Smooth muscle cell (in vitro differentiated cells): ENCODE results near the gene RPN1. TPM values are rescaled to one million over a fixed set of nuclear protein-coding genes. Genes with fewer than 3 reads are reported as not detected.
A peak's percentile ranks its signal among the peaks of the same experiment; 100 is the strongest.

ENCODE experiments used
- DNase-seq: peaks from one replicate; lab custom pipeline; 2025; ENCODE audit not compliant: unreplicated experiment; lab: John Stamatoyannopoulos, UW
- H2AFZ ChIP-seq: fragments of 200-600 bp; sonication (generic); 2 replicates; pipeline ENCODE4 v1.6.0; 2016; ENCODE audit warnings: antibody characterized with exemption, low read depth, mild to moderate bottlenecking
- H3F3A ChIP-seq: fragments of 200-600 bp; sonication (generic); 2 replicates; pipeline ENCODE4 v1.6.0; 2017; ENCODE audit warnings: antibody characterized with exemption, low read depth
- H3K27ac ChIP-seq: fragments of 200-600 bp; sonication (generic); 2 replicates; pipeline ENCODE4 v1.5.1; 2016; ENCODE audit warnings: low read depth, mild to moderate bottlenecking
- H3K27me3 ChIP-seq: fragments of 200-600 bp; sonication (generic); 2 replicates; pipeline ENCODE4 v1.6.1; 2016; ENCODE audit warnings: low read depth, mild to moderate bottlenecking
- H3K36me3 ChIP-seq: fragments of 200-600 bp; sonication (generic); 2 replicates; pipeline ENCODE4 v1.5.1; 2016; ENCODE audit warnings: low read depth
- H3K4me1 ChIP-seq: fragments of 200-600 bp; sonication (generic); 2 replicates; pipeline ENCODE4 v1.5.1; 2016; ENCODE audit warnings: low read depth
- H3K4me2 ChIP-seq: fragments of 200-600 bp; sonication (generic); 2 replicates; pipeline ENCODE4 v1.6.0; 2016; ENCODE audit warnings: mild to moderate bottlenecking
- H3K4me3 ChIP-seq: fragments of 200-600 bp; sonication (generic); 2 replicates; pipeline ENCODE4 v1.5.1; 2016; ENCODE audit warnings: mild to moderate bottlenecking
- H3K79me2 ChIP-seq: fragments of 200-600 bp; sonication (generic); 2 replicates; pipeline ENCODE4 v1.6.0; 2016; ENCODE audit warnings: low read depth, mild to moderate bottlenecking
- H3K9ac ChIP-seq: fragments of 200-600 bp; sonication (generic); 2 replicates; pipeline ENCODE4 v1.6.0; 2016; ENCODE audit warnings: low read depth
- H3K9me3 ChIP-seq: fragments of 200-600 bp; sonication (generic); replicated peaks from 2 replicates; pipeline ENCODE4 v1.5.1; 2016; ENCODE audit warnings: low read depth
- H4K20me1 ChIP-seq: fragments of 200-600 bp; sonication (generic); 2 replicates; pipeline ENCODE4 v1.6.0; 2016; ENCODE audit warnings: low read depth
- CTCF ChIP-seq: fragments of 200-600 bp; sonication (generic); IDR thresholded peaks from 2 replicates; pipeline ENCODE4 v1.5.1; 2017; ENCODE audit warnings: borderline replicate concordance, mild to moderate bottlenecking, antibody characterized with exemption; ENCODE audit not compliant: insufficient read depth, poor library complexity, severe bottlenecking
- WGBS: methylation state at CpG from one replicate; pipeline ENCODE4 v1.1.7; 2016; ENCODE audit warnings: low lambda C conversion rate; 5-methylcytosine and 5-hydroxymethylcytosine counted together
- polyA plus RNA-seq: library from polyadenylated mRNA; unstranded; fragments of >200 nt; fragmentation: Nextera tagmentation; extraction: Ambion mirVana; gene quantifications from 2 replicates; pipeline ENCODE4 v1.2.1, GENCODE V29; 2016
- total RNA-seq: library from RNA; depleted of rRNA; stranded (reverse); fragments of >200 nt; gene quantifications from 2 replicates; pipeline ENCODE4 v1.2.3, GENCODE V29; 2014

Gene RPN1
- total and polyA plus RNA-seq, 2 experiments from 2014 or later, result 420 to 520 TPM

GRCh38 chr3:128617557-128618397, 32.8 kb downstream of the RPN1 start:
- DNase-seq, result peak; percentile 96
- peaks cover 41% of the 10 kb centered on the region for H4K20me1 ChIP-seq
- TF ChIP-seq CTCF, result peak; percentile 84
- H3K36me3 ChIP-seq, result peaks cover 6% of the 10 kb centered on the region
- H3F3A ChIP-seq, result peaks cover 26% of the 10 kb centered on the region
- H3K27ac ChIP-seq, result peak overlapping the region; percentile 73
- H3K79me2 ChIP-seq, result peaks cover 9% of the 10 kb centered on the region
- H3K4me1 ChIP-seq, result no peaks in the 10 kb centered on the region
- 7% methylated on average over 61 of the region's 61 CpGs for WGBS
- no peaks in the 10 kb centered on the region for H3K27me3 ChIP-seq
- peak overlapping the region; percentile 68 for H3K4me3 ChIP-seq
- no peak overlapping the region for H2AFZ ChIP-seq
- peak overlapping the region; percentile 80 for H3K9ac ChIP-seq
- H3K9me3 ChIP-seq, result no peaks in the 10 kb centered on the region
- peak overlapping the region; percentile 91 for H3K4me2 ChIP-seq

- Histone ChIP-seq H3F3A (peaks cover 26% of the 10 kb centered on the region), H2AFZ (no peak overlapping the region), H3K9ac (peak overlapping the region; percentile 48), H3K79me2 (peaks cover 8% of the 10 kb centered on the region), H3K27ac (peak overlapping the region; percentile 50), H3K9me3 (no peaks in the 10 kb centered on the region), H3K36me3 (peaks cover 5% of the 10 kb centered on the region), H3K4me2 (peak overlapping the region; percentile 91), H4K20me1 (peaks cover 35% of the 10 kb centered on the region), H3K27me3 (no peaks in the 10 kb centered on the region), H3K4me3 (peak overlapping the region; percentile 68), H3K4me1 (no peaks in the 10 kb centered on the region)
- TF ChIP-seq CTCF, result no peak
- 97% methylated on average over 9 of the region's 9 CpGs for WGBS
- DNase-seq, result no peak
Measured at GRCh38 chr3:128617270-128617556, 33.4 kb downstream of the RPN1 start.

- no peak overlapping the region for H3K4me3 ChIP-seq
- peaks cover 4% of the 10 kb centered on the region for H3K79me2 ChIP-seq
- peaks cover 30% of the 10 kb centered on the region for H4K20me1 ChIP-seq
- H3K27me3 ChIP-seq, result no peaks in the 10 kb centered on the region
- no peaks in the 10 kb centered on the region for H3K36me3 ChIP-seq
- no peak for TF ChIP-seq CTCF
- H3K9me3 ChIP-seq, result no peaks in the 10 kb centered on the region
- H2AFZ ChIP-seq, result no peak overlapping the region
- H3K27ac ChIP-seq, result peak overlapping the region; percentile 50
- H3K4me2 ChIP-seq, result peak overlapping the region; percentile 91
- 96% methylated on average over 16 of the region's 16 CpGs for WGBS
- DNase-seq, result no peak
- H3F3A ChIP-seq, result peaks cover 26% of the 10 kb centered on the region
- H3K9ac ChIP-seq, result no peak overlapping the region
- no peaks in the 10 kb centered on the region for H3K4me1 ChIP-seq
Measured at GRCh38 chr3:128616516-128617269, 33.9 kb downstream of the RPN1 start.
